Endothelial cell (in vitro differentiated cells): ENCODE data around the gene RPS14. TPM values are rescaled to one million over a fixed set of nuclear protein-coding genes. Genes with fewer than 3 reads are reported as not detected.

Experiments
- DNase-seq: peaks from one replicate; pipeline ENCODE4 v3.0.0; 2021; ENCODE audit warnings: low spot score
- H3K27ac Mint-ChIP-seq: one replicate; pipeline ENCODE4 v1.8.0; 2021; ENCODE audit warnings: mixed read lengths, inconsistent platforms; ENCODE audit not compliant: unreplicated experiment
- H3K27me3 Mint-ChIP-seq: one replicate; pipeline ENCODE4 v1.8.0; 2021; ENCODE audit warnings: mild to moderate bottlenecking, moderate library complexity, mixed read lengths, inconsistent platforms; ENCODE audit not compliant: unreplicated experiment
- H3K36me3 Mint-ChIP-seq: one replicate; pipeline ENCODE4 v1.8.0; 2021; ENCODE audit warnings: mild to moderate bottlenecking, low read depth, mixed read lengths, inconsistent platforms; ENCODE audit not compliant: unreplicated experiment
- H3K4me1 Mint-ChIP-seq: one replicate; pipeline ENCODE4 v1.8.0; 2021; ENCODE audit warnings: mild to moderate bottlenecking, mixed read lengths, inconsistent platforms; ENCODE audit not compliant: unreplicated experiment
- H3K4me3 Mint-ChIP-seq: one replicate; pipeline ENCODE4 v1.8.0; 2021; ENCODE audit warnings: mild to moderate bottlenecking, mixed read lengths, inconsistent platforms; ENCODE audit not compliant: unreplicated experiment
- H3K9me3 Mint-ChIP-seq: one replicate; pipeline ENCODE4 v1.8.0; 2021; ENCODE audit warnings: mixed read lengths, inconsistent platforms; ENCODE audit not compliant: unreplicated experiment
- CTCF ChIP-seq: fragments of 200-600 bp; sonication (generic); IDR thresholded peaks from one replicate; pipeline ENCODE4 v1.5.0; 2021; ENCODE audit warnings: antibody characterized with exemption; ENCODE audit not compliant: unreplicated experiment
- total RNA-seq: library from RNA; stranded (reverse); fragmentation: NEBNext Ultra II Directional; extraction: Animal tissue kit (Norgen Biotek cat#: 25700); gene quantifications from one replicate; pipeline ENCODE4 v1.2.1, GENCODE V29; 2021; ENCODE audit not compliant: unreplicated experiment

Gene RPS14
- total RNA-seq, 1 donor from 2014 or later, result 2,784 TPM

GRCh38 chr5:150395688-150395975, 53.9 kb downstream of the RPS14 start:
- no peak for DNase-seq
- Mint-ChIP-seq H3K27ac (no peak overlapping the region), H3K27me3 (peaks cover 7% of the 10 kb centered on the region), H3K36me3 (peaks cover 29% of the 10 kb centered on the region), H3K4me1 (peaks cover 19% of the 10 kb centered on the region), H3K9me3 (no peaks in the 10 kb centered on the region), H3K4me3 (peak overlapping the region; percentile 35)
- TF ChIP-seq CTCF, result no peak

GRCh38 chr5:150394912-150395687, 54.4 kb downstream of the RPS14 start:
- peaks cover 17% of the 10 kb centered on the region for H3K4me1 Mint-ChIP-seq
- no peaks in the 10 kb centered on the region for H3K9me3 Mint-ChIP-seq
- H3K36me3 Mint-ChIP-seq, result peaks cover 26% of the 10 kb centered on the region
- H3K27me3 Mint-ChIP-seq, result peaks cover 7% of the 10 kb centered on the region
- TF ChIP-seq CTCF, result no peak
- no peak for DNase-seq
- H3K27ac Mint-ChIP-seq, result no peak overlapping the region
- H3K4me3 Mint-ChIP-seq, result no peak overlapping the region

DNA sequence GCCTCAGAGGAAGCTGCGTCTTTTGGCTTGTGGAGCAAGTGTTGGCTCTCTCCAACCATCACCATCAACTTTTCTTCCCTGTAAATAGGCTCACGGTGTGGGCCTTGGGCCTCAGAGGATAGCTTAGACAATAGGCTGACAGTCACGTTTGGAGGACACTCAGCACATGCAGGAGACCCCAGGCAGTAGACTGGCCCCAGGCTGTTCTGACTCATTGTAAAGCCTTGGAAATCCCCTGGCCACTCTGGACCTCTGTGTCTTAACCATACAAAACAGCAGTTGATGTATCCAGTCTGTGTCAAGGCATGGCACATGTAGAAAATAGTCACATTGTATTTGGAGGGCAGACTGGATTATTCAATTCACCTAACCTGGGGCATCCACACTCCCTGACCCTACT, 55.4 kb downstream of the RPS14 start:
- peaks cover 7% of the 10 kb centered on the region for H3K4me1 Mint-ChIP-seq
- TF ChIP-seq CTCF, result no peak
- H3K36me3 Mint-ChIP-seq, result peaks cover 21% of the 10 kb centered on the region
- H3K4me3 Mint-ChIP-seq, result no peak overlapping the region
- DNase-seq, result no peak
- H3K27me3 Mint-ChIP-seq, result peaks cover 7% of the 10 kb centered on the region
- H3K9me3 Mint-ChIP-seq, result no peaks in the 10 kb centered on the region
- no peak overlapping the region for H3K27ac Mint-ChIP-seq

DNA sequence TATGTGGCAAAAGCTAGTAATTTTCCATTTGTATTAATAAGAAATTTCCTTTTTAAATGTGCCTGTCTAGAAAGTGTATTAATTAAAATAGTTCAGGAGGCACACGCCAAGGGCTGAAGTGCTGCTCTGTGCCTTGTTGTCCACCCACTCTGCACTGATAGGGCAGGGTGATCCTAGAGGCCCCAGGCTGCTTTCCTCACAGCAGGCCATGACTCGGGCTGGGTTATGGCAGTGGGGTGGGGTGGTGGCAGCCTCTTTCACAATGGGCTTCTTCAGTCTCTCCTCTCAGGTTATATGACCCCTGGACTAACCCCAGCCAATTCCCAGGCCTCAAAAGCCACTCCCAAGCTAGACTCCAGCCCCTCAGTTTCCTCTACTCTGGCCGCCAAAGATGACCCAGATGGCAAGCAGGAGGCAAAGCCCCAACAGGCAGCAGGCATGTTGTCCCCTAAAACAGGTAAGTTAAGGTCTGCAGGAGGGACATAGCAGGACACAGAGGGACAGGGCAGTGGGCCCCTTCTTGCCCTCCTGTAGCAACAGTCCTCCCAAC, 56.4 kb downstream of the RPS14 start:
- peaks cover under 1% of the 10 kb centered on the region for H3K4me1 Mint-ChIP-seq
- DNase-seq, result no peak
- H3K4me3 Mint-ChIP-seq, result no peak overlapping the region
- H3K27me3 Mint-ChIP-seq, result peaks cover 6% of the 10 kb centered on the region
- TF ChIP-seq CTCF, result no peak
- no peak overlapping the region for H3K27ac Mint-ChIP-seq
- peaks cover 19% of the 10 kb centered on the region for H3K36me3 Mint-ChIP-seq
- H3K9me3 Mint-ChIP-seq, result no peaks in the 10 kb centered on the region

DNA sequence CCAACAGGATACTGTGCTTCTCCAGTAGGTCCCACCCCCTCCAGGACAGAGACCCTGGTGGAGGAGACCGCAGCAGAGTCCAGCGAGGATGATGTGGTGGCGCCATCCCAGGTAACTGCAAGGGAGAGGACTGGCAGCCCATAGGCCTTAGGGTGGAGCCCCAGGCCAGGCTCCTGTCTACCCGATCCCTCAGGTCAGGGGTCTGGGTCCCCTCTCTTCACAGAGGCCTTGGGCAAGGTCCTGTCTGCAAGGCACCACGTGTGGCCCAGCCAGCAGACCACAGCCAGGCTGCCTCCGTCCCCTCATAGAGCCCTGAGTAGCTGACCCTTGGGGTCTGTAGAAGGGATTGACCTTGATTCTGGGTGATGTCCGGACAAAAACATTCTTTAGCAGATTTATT, 56.9 kb downstream of the RPS14 start:
- Mint-ChIP-seq H3K4me3 (no peak overlapping the region), H3K27ac (no peak overlapping the region), H3K36me3 (peaks cover 17% of the 10 kb centered on the region), H3K27me3 (peaks cover 6% of the 10 kb centered on the region), H3K9me3 (no peaks in the 10 kb centered on the region), H3K4me1 (no peaks in the 10 kb centered on the region)
- DNase-seq, result no peak
- TF ChIP-seq CTCF, result no peak
